Gastroesophageal sphincter (tissue), 4 donors: Measurements from ENCODE around the gene LONRF2. TPM values are rescaled to one million over a fixed set of nuclear protein-coding genes. Genes with fewer than 3 reads are reported as not detected.
A peak's percentile ranks its signal among the peaks of the same experiment; 100 is the strongest.

Source experiments
- ATAC-seq: fragments of 150-250 bp; one replicate; pipeline ENCODE4 v1.9.1; 2016; ENCODE audit warnings: mild to moderate bottlenecking, moderate library complexity
- H3K27ac ChIP-seq, 4 donors: fragments of 200-600 bp; sonication (generic) in 3 of 4; 1 replicate in 3 of 4; 2 replicates in 1 of 4; pipeline ENCODE4 v1.5.1; 2016 to 2019
- H3K27me3 ChIP-seq: fragments of 200-600 bp; sonication (generic); one replicate; pipeline ENCODE4 v1.5.1; 2019
- H3K36me3 ChIP-seq, 2 donors: fragments of 200-600 bp; sonication (generic); one replicate each; pipeline ENCODE4 v1.5.1; 2019; ENCODE audit warnings: control low read depth in 1 of 2
- H3K4me1 ChIP-seq, 3 donors: fragments of 200-600 bp; sonication (generic); 1 replicate in 2 of 3; 2 replicates in 1 of 3; pipeline ENCODE4 v1.5.1; 2016 to 2019; ENCODE audit warnings: control low read depth in 2 of 3
- H3K4me3 ChIP-seq, 2 donors: fragments of 200-600 bp; sonication (generic); one replicate each; pipeline ENCODE4 v1.5.1; 2019; ENCODE audit warnings: mild to moderate bottlenecking in 1 of 2, moderate library complexity in 1 of 2
- H3K9me3 ChIP-seq, 3 donors: fragments of 200-600 bp; sonication (generic); one replicate each; pipeline ENCODE4 v1.5.1; 2017 to 2019; ENCODE audit warnings: control low read depth in 2 of 3
- EP300 ChIP-seq: sonication (generic); formaldehyde crosslinking; IDR thresholded peaks from one replicate; pipeline ENCODE4 v1.6.1; 2017; ENCODE audit warnings: antibody characterized with exemption, mild to moderate bottlenecking
- POLR2A ChIP-seq, 2 donors: fragments of 450-650 bp; IDR thresholded peaks; one replicate each; pipeline ENCODE4 v1.6.1; 2017; ENCODE audit warnings: antibody characterized with exemption in 2 of 2, mild to moderate bottlenecking in 2 of 2, moderate library complexity in 1 of 2
- POLR2AphosphoS5 ChIP-seq: sonication (generic); formaldehyde crosslinking; IDR thresholded peaks from one replicate; pipeline ENCODE4 v1.6.1; 2017; ENCODE audit warnings: antibody characterized with exemption
- WGBS, 2 donors: methylation state at CpG; one replicate each; pipeline ENCODE4 v1.1.5; 2018; ENCODE audit warnings: low coverage in 1 of 2; 5-methylcytosine and 5-hydroxymethylcytosine counted together
- total RNA-seq, 4 donors: library from RNA; depleted of rRNA; stranded (reverse); fragments of >200 nt; gene quantifications; one replicate each; pipeline ENCODE4 v1.1.0, GENCODE V29; 2016
- TF ChIP-seq, protein P1 (sequence below), 4 experiments: fragments of 200-600 bp in 2 of 4; fragments of 450-650 bp in 2 of 4; sonication (generic) in 1 of 4; IDR thresholded peaks; one replicate each; pipeline ENCODE4 v1.5.1; 2017 to 2019; ENCODE audit warnings: antibody characterized with exemption in 4 of 4, mild to moderate bottlenecking in 2 of 4, moderate library complexity in 2 of 4

The LONRF2 gene
- total RNA-seq, 4 donors from 2014 or later: 23.8 to 74.6 (median 51.0) TPM

GRCh38 chr2:100320547-100321178 lies 1.6 kb downstream of the LONRF2 start:
- Histone ChIP-seq H3K4me1 (peaks cover 0 to 33% (median 2%) of the 10 kb centered on the region in 3 donors), H3K27me3 (peaks cover 14% of the 10 kb centered on the region), H3K4me3 (peak overlapping the region; percentile 54 to 75), H3K9me3 (peaks cover 0 to 7% (median 0%) of the 10 kb centered on the region in 3 donors), H3K36me3 (no peaks in the 10 kb centered on the region), H3K27ac (peak overlapping the region; percentile 47 to 96 (median 86))
- TF ChIP-seq POLR2AphosphoS5: no peak
- WGBS, 2 donors: 21 to 35% methylated on average over 7 to 13 of the region's 19 CpGs
- no peak for ATAC-seq

- Histone ChIP-seq H3K36me3 (no peaks in the 10 kb centered on the region), H3K9me3 (peaks cover 0 to 7% (median 0%) of the 10 kb centered on the region in 3 donors), H3K4me1 (peaks cover 0 to 27% (median 1%) of the 10 kb centered on the region in 3 donors), H3K27ac (no peak overlapping the region), H3K27me3 (peaks cover 14% of the 10 kb centered on the region), H3K4me3 (no peak overlapping the region)
- 75 to 86% methylated on average over 1 of the region's 1 CpG for WGBS, 2 donors
- no peak for TF ChIP-seq POLR2AphosphoS5
- no peak for TF ChIP-seq POLR2A (IDR thresholded peaks at IDR 0.05)
- TF ChIP-seq EP300: no peak
- TF ChIP-seq, protein P1, sequence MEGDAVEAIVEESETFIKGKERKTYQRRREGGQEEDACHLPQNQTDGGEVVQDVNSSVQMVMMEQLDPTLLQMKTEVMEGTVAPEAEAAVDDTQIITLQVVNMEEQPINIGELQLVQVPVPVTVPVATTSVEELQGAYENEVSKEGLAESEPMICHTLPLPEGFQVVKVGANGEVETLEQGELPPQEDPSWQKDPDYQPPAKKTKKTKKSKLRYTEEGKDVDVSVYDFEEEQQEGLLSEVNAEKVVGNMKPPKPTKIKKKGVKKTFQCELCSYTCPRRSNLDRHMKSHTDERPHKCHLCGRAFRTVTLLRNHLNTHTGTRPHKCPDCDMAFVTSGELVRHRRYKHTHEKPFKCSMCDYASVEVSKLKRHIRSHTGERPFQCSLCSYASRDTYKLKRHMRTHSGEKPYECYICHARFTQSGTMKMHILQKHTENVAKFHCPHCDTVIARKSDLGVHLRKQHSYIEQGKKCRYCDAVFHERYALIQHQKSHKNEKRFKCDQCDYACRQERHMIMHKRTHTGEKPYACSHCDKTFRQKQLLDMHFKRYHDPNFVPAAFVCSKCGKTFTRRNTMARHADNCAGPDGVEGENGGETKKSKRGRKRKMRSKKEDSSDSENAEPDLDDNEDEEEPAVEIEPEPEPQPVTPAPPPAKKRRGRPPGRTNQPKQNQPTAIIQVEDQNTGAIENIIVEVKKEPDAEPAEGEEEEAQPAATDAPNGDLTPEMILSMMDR (IDR thresholded peaks at IDR 0.05): no peak
- no peak for ATAC-seq
These were observed 4.7 kb downstream of the LONRF2 start for GRCh38 chr2:100317634-100318033.

GRCh38 chr2:100309973-100310719 lies 12.2 kb downstream of the LONRF2 start:
- Histone ChIP-seq H3K9me3 (no peaks in the 10 kb centered on the region), H3K27me3 (no peaks in the 10 kb centered on the region), H3K27ac (no peak overlapping the region), H3K36me3 (peaks cover 0 to 35% of the 10 kb centered on the region in 2 donors), H3K4me1 (peaks cover 0 to 21% (median 6%) of the 10 kb centered on the region in 3 donors), H3K4me3 (no peak overlapping the region)
- ATAC-seq: no peak
- TF ChIP-seq, protein P1 (IDR thresholded peaks at IDR 0.05): no peak
- TF ChIP-seq EP300 (no peak), POLR2A (IDR thresholded peaks at IDR 0.05) (no peak), POLR2AphosphoS5 (no peak)
- 50 to 82% methylated on average over 3 to 4 of the region's 4 CpGs for WGBS, 2 donors

GRCh38 chr2:100309311-100309710 lies 13.0 kb downstream of the LONRF2 start:
- ATAC-seq: no peak
- Histone ChIP-seq H3K4me3 (no peak overlapping the region), H3K27me3 (no peaks in the 10 kb centered on the region), H3K36me3 (peaks cover 0 to 36% of the 10 kb centered on the region in 2 donors), H3K4me1 (peaks cover 0 to 25% (median 8%) of the 10 kb centered on the region in 3 donors), H3K27ac (no peak overlapping the region), H3K9me3 (no peaks in the 10 kb centered on the region)
- TF ChIP-seq POLR2AphosphoS5: no peak
- TF ChIP-seq EP300: no peak
- TF ChIP-seq, protein P1 (IDR thresholded peaks at IDR 0.05): no peak
- TF ChIP-seq POLR2A (IDR thresholded peaks at IDR 0.05): no peak
- WGBS, 2 donors: 63 to 72% methylated on average over 3 of the region's 3 CpGs

- Histone ChIP-seq H3K27ac (no peak overlapping the region), H3K9me3 (no peaks in the 10 kb centered on the region), H3K4me1 (peaks cover 0 to 12% (median 8%) of the 10 kb centered on the region in 3 donors), H3K36me3 (peaks cover 4 to 73% of the 10 kb centered on the region in 2 donors), H3K4me3 (no peak overlapping the region), H3K27me3 (no peaks in the 10 kb centered on the region)
- WGBS, 2 donors: 82% methylated on average over 1 of the region's 1 CpG; no CpG with 5 or more reads in 1 of the 2 donors
- TF ChIP-seq POLR2A (IDR thresholded peaks at IDR 0.05) (no peak), EP300 (no peak), POLR2AphosphoS5 (no peak)
- TF ChIP-seq, protein P1 (IDR thresholded peaks at IDR 0.05): no peak
- ATAC-seq: no peak
These were observed 18.6 kb downstream of the LONRF2 start for GRCh38 chr2:100303744-100304143.
